B cell (primary cell): ENCODE results near the gene PSMB10. TPM values are rescaled to one million over a fixed set of nuclear protein-coding genes. Genes with fewer than 3 reads are reported as not detected.

Experiments
- ATAC-seq: fragments of 200-7000 bp; cut with Tn5 transposase; one replicate; pipeline ENCODE4 v1.10.0; 2021; ENCODE audit warnings: low read depth, mild to moderate bottlenecking, moderate number of reproducible peaks, moderate library complexity
- CTCF ChIA-PET: fragments of 350-600 bp; sonication (Branson Sonifier 250); formaldehyde crosslinking; loops from one replicate; lab custom pipeline; 2021; ENCODE audit warnings: antibody characterized with exemption, inconsistent platforms; lab: Charles Lee
- POLR2A ChIA-PET: fragments of 350-600 bp; sonication (Branson Sonifier 250); formaldehyde crosslinking; loops from one replicate; lab custom pipeline; 2021; ENCODE audit warnings: antibody characterized with exemption; lab: Charles Lee
- DNase-seq: peaks from one replicate; pipeline ENCODE4 v3.0.0; 2013
- H2AFZ ChIP-seq: 2 replicates; pipeline ENCODE4 v1.6.1; 2012; ENCODE audit warnings: mild to moderate bottlenecking, low read depth, low read length; ENCODE audit not compliant: insufficient read depth, poor library complexity, severe bottlenecking
- H3K27ac ChIP-seq, 2 donors: 1 replicate in 1 of 2; 2 replicates in 1 of 2; pipeline ENCODE4 v1.5.1; 2012 to 2013; ENCODE audit warnings: low read length in 2 of 2, mild to moderate bottlenecking in 2 of 2, moderate library complexity in 1 of 2
- H3K27me3 ChIP-seq, 4 experiments: fragments of 200-600 bp in 1 of 4; sonication (generic) in 1 of 4; replicated peaks in 1 of 4; 1 replicate in 2 of 4; 2 replicates in 2 of 4; pipeline versions ENCODE4 v1.6.1 to v1.7.0; 2013 to 2016; ENCODE audit warnings: low read length in 3 of 4, mild to moderate bottlenecking in 2 of 4, mixed read lengths in 1 of 4, moderate library complexity in 1 of 4; ENCODE audit not compliant: insufficient read depth in 4 of 4, control insufficient read depth in 3 of 4; ENCODE audit errors: control extremely low read depth in 1 of 4
- H3K36me3 ChIP-seq, 2 experiments: replicated peaks in 1 of 2; 1 replicate in 1 of 2; 2 replicates in 1 of 2; pipeline versions ENCODE4 v1.6.1 to v1.7.1; 2013; ENCODE audit warnings: low read length in 1 of 2; ENCODE audit not compliant: insufficient read depth in 2 of 2, control insufficient read depth in 1 of 2; ENCODE audit errors: control extremely low read depth in 1 of 2, extremely low read depth in 1 of 2
- H3K4me1 ChIP-seq, 2 donors: fragments of 200-600 bp in 1 of 2; sonication (generic) in 1 of 2; 1 replicate in 1 of 2; 2 replicates in 1 of 2; pipeline versions ENCODE4 v1.5.1 to v1.6.1; 2013 to 2017; ENCODE audit warnings: low read length in 2 of 2; ENCODE audit not compliant: control insufficient read depth in 2 of 2, insufficient read depth in 2 of 2
- H3K4me2 ChIP-seq: replicated peaks from 2 replicates; pipeline ENCODE3; 2012; ENCODE audit warnings: mild to moderate bottlenecking, low read depth, low read length; ENCODE audit not compliant: poor library complexity, severe bottlenecking
- H3K4me3 ChIP-seq, 5 experiments: fragments of 200-600 bp in 1 of 5; sonication (generic) in 1 of 5; 1 replicate in 3 of 5; 2 replicates in 2 of 5; pipeline versions ENCODE4 v1.5.1 to v1.7.0; 2011 to 2016; ENCODE audit warnings: low read length in 4 of 5, mild to moderate bottlenecking in 4 of 5, low read depth in 2 of 5, control low read depth in 1 of 5, moderate library complexity in 1 of 5; ENCODE audit not compliant: insufficient read depth in 1 of 5; ENCODE audit errors: control extremely low read depth in 1 of 5, extremely low read depth in 1 of 5
- H3K79me2 ChIP-seq: fragments of 200-600 bp; sonication (generic); one replicate; pipeline ENCODE4 v1.6.0; 2016; ENCODE audit warnings: low read length; ENCODE audit not compliant: control insufficient read depth, insufficient read depth
- H3K9ac ChIP-seq: fragments of 200-600 bp; sonication (generic); 2 replicates; pipeline ENCODE4 v1.6.1; 2017; ENCODE audit warnings: mild to moderate bottlenecking, low read length, moderate library complexity
- H3K9me3 ChIP-seq, 3 donors: one replicate each; pipeline versions ENCODE4 v1.6.1 to v1.7.1; 2013; ENCODE audit warnings: low read length in 2 of 3; ENCODE audit not compliant: control insufficient read depth in 2 of 3, insufficient read depth in 1 of 3; ENCODE audit errors: control extremely low read depth in 1 of 3
- H4K20me1 ChIP-seq: 2 replicates; pipeline ENCODE4 v1.6.0; 2012; ENCODE audit warnings: mild to moderate bottlenecking, low read length; ENCODE audit not compliant: insufficient read depth, control insufficient read depth, poor library complexity, severe bottlenecking
- H3K27ac Mint-ChIP-seq: one replicate; pipeline ENCODE4 v1.8.0; 2021; ENCODE audit warnings: mixed read lengths
- H3K27me3 Mint-ChIP-seq: one replicate; pipeline ENCODE4 v1.8.0; 2021; ENCODE audit warnings: mixed read lengths
- H3K4me1 Mint-ChIP-seq: one replicate; pipeline ENCODE4 v1.8.0; 2021; ENCODE audit warnings: mixed read lengths
- H3K4me3 Mint-ChIP-seq: one replicate; pipeline ENCODE4 v1.8.0; 2021; ENCODE audit warnings: mixed read lengths
- H3K9me3 Mint-ChIP-seq: one replicate; pipeline ENCODE4 v1.8.0; 2022; ENCODE audit warnings: mixed read lengths; ENCODE audit not compliant: insufficient read depth
- CTCF ChIP-seq: fragments of 200-600 bp; IDR thresholded peaks from one replicate; pipeline ENCODE4 v1.8.0; 2022; ENCODE audit warnings: antibody characterized with exemption, mild to moderate bottlenecking
- EZH2 ChIP-seq: IDR thresholded peaks from 2 replicates; pipeline ENCODE4 v1.6.1; 2012; ENCODE audit warnings: borderline replicate concordance, low read depth, mild to moderate bottlenecking, moderate library complexity, low read length; ENCODE audit not compliant: insufficient read depth, poor library complexity, severe bottlenecking
- WGBS: methylation state at CpG from one replicate; pipeline ENCODE4 v1.1.5; 2013; ENCODE audit warnings: missing lambda C conversion rate; ENCODE audit not compliant: insufficient coverage; 5-methylcytosine and 5-hydroxymethylcytosine counted together
- intact Hi-C: fragments of 100-400 bp; cut with micrococcal nuclease; formaldehyde crosslinking; loops from one replicate; pipeline ENCODE4 v1.10.0; 2022
- polyA plus RNA-seq: library from polyadenylated mRNA; depleted of rRNA; stranded (reverse); fragments of >200 nt; gene quantifications from 2 replicates; pipeline ENCODE4 v1.2.3, GENCODE V29; 2012
- total RNA-seq, 2 donors: library from RNA; stranded (reverse); fragments of 120-200 nt in 1 of 2; gene quantifications; 1 replicate in 1 of 2; 2 replicates in 1 of 2; pipeline versions ENCODE4 v1.2.3 to v1.2.4, GENCODE V29; 2013 to 2022

PSMB10 gene
- total and polyA plus RNA-seq, 2 donors (not counting 1 experiment from before 2014, with no cell fraction given): 167 to 176 TPM

- no peak overlapping the region for H3K27ac ChIP-seq
- H3K27me3 Mint-ChIP-seq: no peaks in the 10 kb centered on the region
- 95% methylated on average over 4 of the region's 5 CpGs for WGBS
- H3K9me3 ChIP-seq: no peaks in the 10 kb centered on the region
- DNase-seq: no peak
- peaks cover 0 to 20% of the 10 kb centered on the region in 2 experiments for H3K36me3 ChIP-seq
- H3K4me2 ChIP-seq: no peak overlapping the region
- peaks cover 50% of the 10 kb centered on the region for H3K79me2 ChIP-seq
- no peak overlapping the region for H3K9ac ChIP-seq
- peaks cover 40% of the 10 kb centered on the region for H4K20me1 ChIP-seq
- no peaks in the 10 kb centered on the region for H3K9me3 Mint-ChIP-seq
- ChIA-PET POLR2A (no interaction called here), CTCF (interaction anchor here (0.6 kb wide), 1 partner anchor 56 kb away, joined by 3 read pairs; no protein-coding TSS in a partner anchor)
- intact Hi-C loops: no loop called here
- no peak overlapping the region for H3K4me3 Mint-ChIP-seq
- no peak overlapping the region for H3K4me3 ChIP-seq
- peaks cover 9 to 22% of the 10 kb centered on the region in 2 donors for H3K4me1 ChIP-seq
- H3K27me3 ChIP-seq: no peaks in the 10 kb centered on the region
- H2AFZ ChIP-seq: no peak overlapping the region
- no peak overlapping the region for H3K27ac Mint-ChIP-seq
- ATAC-seq: no peak
- peaks cover 20% of the 10 kb centered on the region for H3K4me1 Mint-ChIP-seq
- no peak for TF ChIP-seq EZH2
These were observed 14.4 kb downstream of the PSMB10 start for GRCh38 chr16:67922221-67922620.

GRCh38 chr16:67919622-67920221 lies 16.9 kb downstream of the PSMB10 start:
- peaks cover 0 to 31% of the 10 kb centered on the region in 2 experiments for H3K36me3 ChIP-seq
- WGBS: 93% methylated on average over 6 of the region's 6 CpGs
- H3K4me2 ChIP-seq: no peak overlapping the region
- peaks cover 4% of the 10 kb centered on the region for H3K4me1 Mint-ChIP-seq
- CTCF ChIA-PET: interaction anchor here (1.0 kb wide), 1 partner anchor 36 kb away, joined by 3 read pairs; the partner anchor contains the start of gene NRN1L
- no peak overlapping the region for H2AFZ ChIP-seq
- intact Hi-C loops: no loop called here
- no peak overlapping the region for H3K4me3 Mint-ChIP-seq
- no peaks in the 10 kb centered on the region for H3K27me3 ChIP-seq
- H3K9me3 ChIP-seq: no peaks in the 10 kb centered on the region
- H3K4me1 ChIP-seq: peaks cover 0 to 4% of the 10 kb centered on the region in 2 donors
- H3K9ac ChIP-seq: no peak overlapping the region
- DNase-seq (no peak), ATAC-seq (no peak)
- H3K9me3 Mint-ChIP-seq: no peaks in the 10 kb centered on the region
- no peak for TF ChIP-seq CTCF
- no peak for TF ChIP-seq EZH2
- no peaks in the 10 kb centered on the region for H3K27me3 Mint-ChIP-seq
- H4K20me1 ChIP-seq: peaks cover 56% of the 10 kb centered on the region
- H3K27ac Mint-ChIP-seq: no peak overlapping the region
- H3K79me2 ChIP-seq: peaks cover 75% of the 10 kb centered on the region
- H3K27ac ChIP-seq: no peak overlapping the region
- H3K4me3 ChIP-seq: no peak overlapping the region
- POLR2A ChIA-PET: no interaction called here
